ENCODE results near the gene AHRR.

- TF ChIP-seq JUNB (IDR thresholded peaks at IDR 0.05; ENCODE audit: unreplicated experiment) (no peak), CTCF (conservative IDR thresholded peaks at IDR 0.05; ENCODE audit: low read depth in 2 of 2) (no peak), POLR2AphosphoS5 (IDR thresholded peaks at IDR 0.05; ENCODE audit: low read depth) (no peak), EZH2 (IDR thresholded peaks at IDR 0.05; ENCODE audit: low read depth, unreplicated experiment) (no peak), EZH2phosphoT487 (IDR thresholded peaks at IDR 0.05; ENCODE audit: unreplicated experiment) (no peak)
These were observed 65.2 kb downstream of the AHRR start for GRCh38 chr5:386432-387341.
